Peyer's patch (tissue), 4 donors: ENCODE data around the gene TMEM256.

ENCODE experiments used
- POLR2A ChIP-seq, 2 donors: fragments of 450-650 bp; IDR thresholded peaks; one replicate each; pipeline ENCODE4 v1.5.1; 2017; ENCODE audit warnings: antibody characterized with exemption in 2 of 2, mild to moderate bottlenecking in 2 of 2, moderate library complexity in 2 of 2
- TF ChIP-seq, protein P1 (sequence below), 6 experiments: fragments of 450-650 bp in 4 of 6; fragments of 200-600 bp in 2 of 6; sonication (generic) in 1 of 6; IDR thresholded peaks; one replicate each; pipeline ENCODE4 v1.5.1; 2017 to 2019; ENCODE audit warnings: antibody characterized with exemption in 6 of 6, mild to moderate bottlenecking in 3 of 6, moderate library complexity in 1 of 6

DNA sequence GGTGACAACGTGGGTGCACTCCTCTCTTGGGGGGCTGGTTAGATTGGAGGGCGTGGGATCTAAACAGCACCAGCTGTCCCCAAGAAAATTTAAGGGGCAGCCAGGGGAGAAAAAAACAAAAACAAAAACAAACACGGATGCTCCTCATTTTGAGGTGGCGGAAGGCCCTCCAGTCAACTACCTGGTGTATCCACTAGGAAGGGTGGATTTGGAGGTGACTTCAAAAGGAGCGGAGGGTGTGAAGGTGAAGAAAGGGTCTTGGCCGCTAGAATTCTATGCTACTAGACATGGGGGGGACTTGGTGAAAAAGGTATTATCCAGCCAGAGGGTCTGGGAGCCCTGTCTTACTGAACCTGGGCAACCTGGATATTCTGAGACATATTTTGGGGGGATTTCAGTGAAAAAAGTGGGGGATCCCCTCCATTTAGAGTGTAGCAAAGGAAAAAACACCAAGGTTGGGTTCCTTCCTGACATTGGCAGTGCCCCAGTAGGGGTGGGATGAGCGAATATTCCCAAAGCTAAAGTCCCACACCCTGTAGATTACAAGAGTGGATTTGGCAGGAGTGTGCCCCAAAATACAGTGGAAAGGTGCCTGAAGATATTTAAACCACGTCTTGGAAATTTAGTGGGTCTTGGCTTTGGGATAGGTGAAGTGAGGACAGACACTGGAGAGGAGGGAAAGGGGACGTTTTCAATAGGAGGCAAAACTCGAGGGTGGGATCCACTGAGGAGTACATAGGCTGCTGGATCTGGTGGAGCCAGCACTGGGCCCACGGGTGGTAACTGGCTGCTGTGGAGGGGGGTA lies 35.0 kb upstream of the TMEM256 start:
- TF ChIP-seq POLR2A (IDR thresholded peaks at IDR 0.05): no peak
- TF ChIP-seq, protein P1, sequence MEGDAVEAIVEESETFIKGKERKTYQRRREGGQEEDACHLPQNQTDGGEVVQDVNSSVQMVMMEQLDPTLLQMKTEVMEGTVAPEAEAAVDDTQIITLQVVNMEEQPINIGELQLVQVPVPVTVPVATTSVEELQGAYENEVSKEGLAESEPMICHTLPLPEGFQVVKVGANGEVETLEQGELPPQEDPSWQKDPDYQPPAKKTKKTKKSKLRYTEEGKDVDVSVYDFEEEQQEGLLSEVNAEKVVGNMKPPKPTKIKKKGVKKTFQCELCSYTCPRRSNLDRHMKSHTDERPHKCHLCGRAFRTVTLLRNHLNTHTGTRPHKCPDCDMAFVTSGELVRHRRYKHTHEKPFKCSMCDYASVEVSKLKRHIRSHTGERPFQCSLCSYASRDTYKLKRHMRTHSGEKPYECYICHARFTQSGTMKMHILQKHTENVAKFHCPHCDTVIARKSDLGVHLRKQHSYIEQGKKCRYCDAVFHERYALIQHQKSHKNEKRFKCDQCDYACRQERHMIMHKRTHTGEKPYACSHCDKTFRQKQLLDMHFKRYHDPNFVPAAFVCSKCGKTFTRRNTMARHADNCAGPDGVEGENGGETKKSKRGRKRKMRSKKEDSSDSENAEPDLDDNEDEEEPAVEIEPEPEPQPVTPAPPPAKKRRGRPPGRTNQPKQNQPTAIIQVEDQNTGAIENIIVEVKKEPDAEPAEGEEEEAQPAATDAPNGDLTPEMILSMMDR (IDR thresholded peaks at IDR 0.05): no peak
